PC-9 (cell line): Measurements from ENCODE around the gene RAD21L1. TPM values are rescaled to one million over a fixed set of nuclear protein-coding genes. Genes with fewer than 3 reads are reported as not detected.

Source experiments
- BruUV-seq: library from RNA; stranded (reverse); fragments of 400-500 nt; replicated peaks from 2 replicates; lab custom pipeline; 2021; lab: Mats Ljungman, UMichigan
- CTCF ChIA-PET: fragments of 300-600 bp; sonication (Branson Sonifier 250); formaldehyde crosslinking; loops from one replicate; lab custom pipeline; 2022; ENCODE audit warnings: antibody characterized with exemption; lab: Charles Lee
- POLR2A ChIA-PET: fragments of 300-600 bp; sonication (Branson Sonifier 250); formaldehyde crosslinking; loops from one replicate; lab custom pipeline; 2022; ENCODE audit warnings: antibody characterized with exemption; ENCODE audit not compliant: unreplicated experiment; lab: Charles Lee
- DNase-seq, 2 experiments: peaks; one replicate each; pipeline versions ENCODE4 v3.0.0 to v3.0.0-alpha.2; 2015 to 2022; ENCODE audit warnings: mixed read lengths in 1 of 2
- H2AFZ ChIP-seq: fragments of 200-600 bp; sonication (generic); 2 replicates; pipeline ENCODE4 v1.8.1; 2017; ENCODE audit warnings: antibody characterized with exemption
- H3F3A ChIP-seq: fragments of 200-600 bp; sonication (generic); 2 replicates; pipeline ENCODE4 v1.8.1; 2017; ENCODE audit warnings: antibody characterized with exemption, mild to moderate bottlenecking, low read depth; ENCODE audit not compliant: insufficient read depth
- H3K27ac ChIP-seq: fragments of 200-600 bp; sonication (generic); 2 replicates; pipeline ENCODE4 v1.6.1; 2016; ENCODE audit warnings: mixed run types
- H3K27me3 ChIP-seq: fragments of 200-600 bp; sonication (generic); 2 replicates; pipeline ENCODE4 v1.6.1; 2016; ENCODE audit warnings: low read depth, mixed run types; ENCODE audit not compliant: insufficient read depth
- H3K36me3 ChIP-seq: fragments of 200-600 bp; sonication (generic); 2 replicates; pipeline ENCODE4 v1.6.1; 2016; ENCODE audit warnings: low read depth, mixed run types
- H3K4me1 ChIP-seq: fragments of 200-600 bp; sonication (generic); replicated peaks from 2 replicates; pipeline ENCODE4 v1.6.1; 2016; ENCODE audit warnings: mixed run types; ENCODE audit not compliant: insufficient read depth
- H3K4me2 ChIP-seq: fragments of 200-600 bp; sonication (generic); 2 replicates; pipeline ENCODE4 v1.6.1; 2017; ENCODE audit warnings: mixed run types
- H3K4me3 ChIP-seq: fragments of 200-600 bp; sonication (generic); 2 replicates; pipeline ENCODE4 v1.6.1; 2016; ENCODE audit warnings: mixed run types
- H3K79me2 ChIP-seq: fragments of 200-600 bp; sonication (generic); 2 replicates; pipeline ENCODE4 v1.6.1; 2017; ENCODE audit warnings: low read depth, mixed run types
- H3K9me2 ChIP-seq: fragments of 200-600 bp; sonication (generic); 2 replicates; pipeline ENCODE4 v1.8.1; 2017; ENCODE audit warnings: mild to moderate bottlenecking; ENCODE audit not compliant: insufficient read depth
- H3K9me3 ChIP-seq: fragments of 200-600 bp; sonication (generic); 2 replicates; pipeline ENCODE4 v1.8.1; 2016; ENCODE audit warnings: low read depth; ENCODE audit not compliant: insufficient read depth
- H4K20me1 ChIP-seq: fragments of 200-600 bp; sonication (generic); 2 replicates; pipeline ENCODE4 v1.8.1; 2017; ENCODE audit not compliant: insufficient read depth
- CTCF ChIP-seq: fragments of 200-600 bp; sonication (generic); conservative IDR thresholded peaks from 2 replicates; pipeline ENCODE4 v1.6.1; 2017; ENCODE audit warnings: mixed run types, antibody characterized with exemption, mild to moderate bottlenecking, moderate library complexity
- EZH2 ChIP-seq: fragments of 200-600 bp; sonication (generic); IDR thresholded peaks from 2 replicates; pipeline ENCODE4 v1.8.0; 2017; ENCODE audit warnings: antibody characterized with exemption, low read depth
- intact Hi-C: fragments of 100-400 bp; cut with micrococcal nuclease; formaldehyde crosslinking; loops from one replicate; pipeline ENCODE4 v1.10.0; 2022; ENCODE audit not compliant: unreplicated experiment
- total RNA-seq: library from RNA; stranded (reverse); gene quantifications from 2 replicates; pipeline ENCODE4 v1.2.3, GENCODE V29; 2021

Gene RAD21L1
- total RNA-seq, 1 experiment from 2014 or later: not detected

DNA sequence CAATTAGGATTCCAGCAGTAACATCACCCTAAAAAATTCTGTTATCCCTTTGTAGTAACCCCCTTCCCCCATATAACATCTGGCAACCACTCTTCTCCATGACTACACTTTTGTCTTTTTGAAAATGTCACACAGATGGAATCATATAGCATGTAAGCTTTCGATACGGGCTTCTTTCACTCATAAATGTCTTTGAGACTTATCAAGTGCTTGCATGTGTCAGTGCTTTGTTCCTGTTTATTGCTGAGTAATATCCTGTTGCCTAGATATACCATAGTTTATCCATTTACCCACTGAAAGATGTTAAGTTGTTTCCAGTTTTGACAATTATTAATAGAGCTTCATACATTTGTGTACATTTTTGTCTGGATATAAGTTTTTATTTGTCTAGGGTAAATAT, 29.8 kb downstream of the RAD21L1 start:
- Histone ChIP-seq H3K4me2 (no peak overlapping the region), H3F3A (no peaks in the 10 kb centered on the region), H3K27ac (no peak overlapping the region), H3K36me3 (no peaks in the 10 kb centered on the region), H3K9me3 (no peaks in the 10 kb centered on the region), H3K4me1 (no peaks in the 10 kb centered on the region), H3K79me2 (no peaks in the 10 kb centered on the region), H3K27me3 (no peaks in the 10 kb centered on the region), H4K20me1 (no peaks in the 10 kb centered on the region), H3K9me2 (no peaks in the 10 kb centered on the region), H2AFZ (no peak overlapping the region), H3K4me3 (no peak overlapping the region)
- CTCF ChIA-PET: interaction anchor here (0.6 kb wide), 1 partner anchor 817 kb away, joined by 4 read pairs; no protein-coding TSS in a partner anchor
- intact Hi-C loops: no loop called here
- no peak for TF ChIP-seq EZH2
- no peak for TF ChIP-seq CTCF
- POLR2A ChIA-PET: no interaction called here
- no TSS peak for BruUV-seq
- no peak for DNase-seq

DNA sequence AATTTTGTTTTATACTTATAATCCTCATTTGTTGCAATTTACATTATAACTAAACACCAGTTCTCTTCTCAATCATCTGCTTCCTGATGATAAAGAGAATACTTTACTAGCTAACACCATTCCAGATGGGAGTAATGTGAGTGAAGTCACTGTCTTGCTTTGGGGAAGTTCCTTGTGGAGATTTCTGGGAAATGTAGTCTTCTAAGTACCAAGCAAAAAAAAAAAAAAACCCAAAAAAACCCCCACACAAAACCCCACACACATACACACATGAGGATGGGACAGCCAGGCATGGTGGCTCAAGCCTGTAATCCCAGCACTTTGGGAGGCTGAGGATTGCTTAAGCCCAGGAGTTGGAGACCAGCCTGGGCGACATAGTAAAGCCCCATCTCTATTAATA, 38.0 kb downstream of the RAD21L1 start:
- intact Hi-C loops: no loop called here
- Histone ChIP-seq H3F3A (peaks cover 18% of the 10 kb centered on the region; the same call in 1 of the 2 replicates), H3K9me3 (peaks cover 4% of the 10 kb centered on the region; the same call in 1 of the 2 replicates), H3K79me2 (no peaks in the 10 kb centered on the region), H3K4me1 (peaks cover 4% of the 10 kb centered on the region; the same call in 1 of the 2 replicates), H3K4me2 (no peak overlapping the region), H3K27me3 (no peaks in the 10 kb centered on the region), H3K9me2 (no peaks in the 10 kb centered on the region), H2AFZ (no peak overlapping the region), H3K36me3 (no peaks in the 10 kb centered on the region), H3K4me3 (no peak overlapping the region), H4K20me1 (no peaks in the 10 kb centered on the region), H3K27ac (no peak overlapping the region)
- CTCF ChIA-PET: no interaction called here
- BruUV-seq: no TSS peak
- POLR2A ChIA-PET: no interaction called here
- TF ChIP-seq EZH2 (no peak), CTCF (no peak)
- DNase-seq: no peak

DNA sequence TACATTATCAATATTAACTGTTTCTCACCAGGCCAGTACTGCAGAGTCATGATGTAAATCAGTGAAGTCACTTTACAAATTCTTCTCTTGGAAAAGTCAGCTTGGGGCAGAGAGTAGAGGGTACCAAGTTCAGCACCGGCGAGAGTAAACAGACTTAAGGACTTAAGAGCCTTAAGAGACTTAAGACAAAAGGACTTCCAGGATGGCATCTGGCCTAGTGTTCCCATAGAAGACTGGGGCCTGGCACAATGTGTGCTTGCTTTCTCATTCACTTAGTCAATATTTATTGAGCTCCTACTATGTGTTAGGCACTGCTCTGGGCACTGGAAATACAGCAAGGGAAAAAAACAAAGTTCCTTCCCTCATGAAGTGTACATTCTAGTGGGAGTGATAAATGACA, 38.9 kb downstream of the RAD21L1 start:
- no peak for DNase-seq
- H2AFZ ChIP-seq: no peak overlapping the region
- intact Hi-C loops: loop anchor here (5.0 kb wide), 1 partner anchor 37 kb away; the partner anchor contains the start of gene RAD21L1
- no TSS peak for BruUV-seq
- peaks cover 18% of the 10 kb centered on the region; the same call in 1 of the 2 replicates for H3F3A ChIP-seq
- H3K4me3 ChIP-seq: no peak overlapping the region
- CTCF ChIA-PET: no interaction called here
- POLR2A ChIA-PET: no interaction called here
- peaks cover 4% of the 10 kb centered on the region; the same call in 1 of the 2 replicates for H3K4me1 ChIP-seq
- no peaks in the 10 kb centered on the region for H3K36me3 ChIP-seq
- H4K20me1 ChIP-seq: no peaks in the 10 kb centered on the region
- no peak overlapping the region for H3K27ac ChIP-seq
- H3K27me3 ChIP-seq: no peaks in the 10 kb centered on the region
- peaks cover 4% of the 10 kb centered on the region; the same call in 1 of the 2 replicates for H3K9me3 ChIP-seq
- no peak overlapping the region for H3K4me2 ChIP-seq
- H3K79me2 ChIP-seq: no peaks in the 10 kb centered on the region
- no peak for TF ChIP-seq EZH2
- TF ChIP-seq CTCF: no peak
- H3K9me2 ChIP-seq: no peaks in the 10 kb centered on the region
